Coronary artery (tissue), 2 donors: ENCODE data around the gene CDH4.
"Not testable (repeated sequence)": the region's sequence is repeated elsewhere in the genome, so short reads cannot be mapped to it uniquely, and the experiment has no call there.

Experiments
- DNase-seq: peaks from one replicate; pipeline ENCODE4 v3.0.0-alpha.2; 2017; ENCODE audit warnings: low spot score
- H3K27ac ChIP-seq, 2 donors: fragments of 200-600 bp; sonication (generic); one replicate each; pipeline ENCODE4 v1.5.1; 2016 to 2019
- H3K4me3 ChIP-seq: fragments of 200-600 bp; sonication (generic); 2 replicates; pipeline ENCODE4 v1.5.1; 2016; ENCODE audit warnings: mild to moderate bottlenecking, moderate library complexity
- CTCF ChIP-seq: fragments of 200-600 bp; sonication (generic); IDR thresholded peaks from one replicate; pipeline ENCODE4 v1.5.1; 2019; ENCODE audit warnings: antibody characterized with exemption

The CDH4 gene

DNA sequence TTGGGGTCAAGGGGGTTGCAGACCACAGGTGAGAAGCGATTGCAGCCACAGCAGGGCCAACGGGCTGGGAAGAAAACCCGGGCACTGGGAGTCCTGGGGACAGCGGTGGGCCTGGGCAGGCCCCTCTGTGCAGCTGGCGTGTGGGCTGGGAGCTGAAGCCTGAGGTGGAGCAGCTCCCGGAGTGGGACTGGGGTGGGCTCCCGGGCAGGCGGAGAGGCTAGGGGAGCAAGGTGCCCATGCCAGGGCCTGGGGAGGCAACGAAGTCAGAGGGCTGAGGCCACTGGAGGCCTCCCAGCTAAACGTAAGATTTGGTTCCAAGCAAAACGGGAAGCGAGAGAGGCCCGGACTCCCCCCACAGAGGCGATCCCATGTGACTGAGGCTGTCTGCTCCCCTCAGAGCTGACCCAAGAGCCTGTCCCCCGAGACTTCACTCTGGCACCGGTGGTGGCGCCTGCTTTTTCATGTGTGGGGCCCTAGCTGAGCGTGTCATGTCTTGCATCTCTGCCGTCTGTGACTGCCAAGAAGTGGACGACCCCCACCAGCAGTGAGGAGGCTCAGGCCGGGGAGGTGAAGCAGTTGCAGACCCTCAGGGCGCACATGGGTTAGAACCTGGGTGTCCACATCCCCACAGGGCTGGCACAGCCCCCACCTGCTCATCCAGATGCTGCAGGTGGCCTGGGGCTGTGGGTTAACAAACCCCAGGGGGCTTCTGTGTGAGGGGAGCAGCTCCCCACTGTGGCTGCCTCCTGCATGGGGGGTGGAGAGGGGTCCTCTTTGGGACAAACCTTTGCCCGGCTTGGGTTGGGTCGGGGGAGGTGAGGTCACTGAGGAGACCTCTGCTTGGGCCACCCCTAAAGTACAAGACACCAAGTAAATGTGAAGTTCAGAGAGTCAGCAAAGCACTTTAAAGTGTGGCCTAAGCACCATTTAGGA lies 601.3 kb downstream of the CDH4 start:
- DNase-seq: no peak
- no peak overlapping the region for H3K4me3 ChIP-seq
- TF ChIP-seq CTCF: no peak
- H3K27ac ChIP-seq: no peak overlapping the region

GRCh38 chr20:61854538-61854937 lies 602.5 kb downstream of the CDH4 start:
- DNase-seq, H3K4me3 ChIP-seq, H3K27ac ChIP-seq: not testable (repeated sequence)

- H3K4me3 ChIP-seq: no peak overlapping the region
- TF ChIP-seq CTCF: no peak
- DNase-seq: no peak
- no peak overlapping the region for H3K27ac ChIP-seq
Observed at GRCh38 chr20:61855286-61855685, 603.2 kb downstream of the CDH4 start.

GRCh38 chr20:61856626-61857413 lies 604.8 kb downstream of the CDH4 start:
- Histone ChIP-seq H3K27ac (no peak overlapping the region), H3K4me3 (no peak overlapping the region)
- no peak for TF ChIP-seq CTCF
- DNase-seq: no peak

- no peak for DNase-seq
- Histone ChIP-seq H3K4me3 (no peak overlapping the region), H3K27ac (no peak overlapping the region)
- TF ChIP-seq CTCF: no peak
Observed at GRCh38 chr20:61857414-61857775, 605.3 kb downstream of the CDH4 start.

DNA sequence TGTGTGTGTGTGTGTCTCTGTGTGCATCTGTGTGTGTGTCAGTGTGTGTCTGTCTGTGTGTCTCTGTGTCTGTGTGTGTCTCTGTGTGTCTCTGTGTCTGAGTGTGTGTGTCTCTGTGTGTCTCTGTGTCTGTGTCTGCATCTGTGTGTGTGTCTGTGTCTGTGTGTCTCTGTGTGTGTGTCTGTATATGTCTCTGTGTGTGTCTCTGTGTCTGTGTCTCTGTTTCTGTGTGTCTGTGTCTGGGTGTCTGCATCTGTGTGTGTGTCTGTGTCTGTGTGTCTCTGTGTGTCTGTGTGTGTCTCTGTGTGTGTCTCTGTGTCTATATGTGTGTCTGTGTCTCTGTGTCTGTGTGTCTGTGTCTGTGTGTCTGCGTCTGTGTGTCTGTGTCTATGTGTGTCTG lies 605.8 kb downstream of the CDH4 start:
- no peak for TF ChIP-seq CTCF
- DNase-seq: no peak
- Histone ChIP-seq H3K4me3 (no peak overlapping the region), H3K27ac (no peak overlapping the region)

DNA sequence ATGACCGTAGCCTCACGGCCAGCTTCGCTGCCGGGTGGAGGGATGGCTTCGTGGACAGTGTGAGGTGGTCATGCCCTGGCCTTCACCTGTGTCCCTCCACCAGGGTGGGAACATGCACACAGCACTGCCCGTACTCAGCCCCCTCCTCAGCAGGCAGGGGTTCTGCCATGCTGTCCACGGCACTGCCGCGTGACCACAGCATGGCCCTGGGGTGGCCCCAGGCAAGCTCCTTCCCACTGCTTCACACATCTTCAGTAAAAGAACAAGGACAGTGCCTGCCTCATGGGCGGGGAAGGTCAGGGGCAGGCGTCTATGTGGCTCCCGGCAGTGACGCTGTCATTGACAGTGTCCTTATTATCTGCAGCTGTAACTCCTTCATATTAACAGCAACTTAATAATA lies 607.7 kb downstream of the CDH4 start:
- TF ChIP-seq CTCF: no peak
- no peak for DNase-seq

More for the DNA sequence above, 607.7 kb downstream of the CDH4 start:
- Histone ChIP-seq H3K27ac (no peak overlapping the region), H3K4me3 (no peak overlapping the region)
